ENCODE results near the gene DYSF. TPM values are rescaled to one million over a fixed set of nuclear protein-coding genes. Genes with fewer than 3 reads are reported as not detected.

The DYSF gene
- total RNA-seq, 4 donors from 2014 or later, result 4.2 to 26.6 (median 16.2) TPM

DNA sequence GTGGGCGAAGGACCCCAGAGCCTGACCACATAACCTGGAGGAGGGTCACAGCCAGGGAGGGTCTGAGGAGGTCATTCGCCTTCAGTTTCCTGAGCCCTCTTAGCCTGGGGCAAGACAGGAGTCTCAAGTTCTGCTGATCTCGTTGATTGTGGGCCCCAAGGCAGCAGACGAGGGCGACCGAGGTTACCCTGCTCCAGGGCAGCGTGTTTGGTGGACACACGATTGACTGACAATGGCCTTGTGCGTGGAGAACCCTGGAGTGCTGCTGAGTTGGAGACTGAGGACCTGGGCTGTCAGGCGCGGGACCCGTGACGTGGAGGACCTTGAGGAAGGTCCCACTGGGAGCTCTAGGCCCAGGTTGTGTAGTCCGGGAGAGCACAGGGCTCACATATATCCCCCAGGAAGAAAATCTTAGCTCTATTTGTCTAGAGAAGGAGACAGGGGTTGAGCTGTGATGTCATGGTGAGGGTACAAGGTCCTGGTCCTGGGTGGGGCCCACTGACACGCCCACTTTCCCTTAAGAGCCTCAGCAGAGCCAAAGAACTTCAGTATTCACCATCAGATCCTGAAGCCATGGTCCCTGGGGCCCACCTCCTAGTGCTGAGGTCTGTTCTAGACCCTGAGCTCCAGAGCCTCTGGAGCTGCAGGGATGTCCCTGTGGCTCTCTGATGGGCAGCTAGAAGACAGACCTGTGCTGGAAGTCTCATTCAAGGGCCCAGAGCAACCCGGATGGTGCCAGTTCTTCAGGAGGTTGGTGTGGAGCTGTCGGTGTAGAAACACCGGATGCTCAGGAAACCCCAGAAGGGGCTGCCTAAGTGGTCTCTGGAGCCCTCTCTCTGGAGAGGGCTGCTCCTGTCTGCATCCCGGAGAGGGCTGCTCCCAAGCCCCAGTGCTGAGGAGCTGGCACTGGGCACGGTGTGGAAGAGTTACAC, 53.1 kb downstream of the DYSF start:
- TF ChIP-seq, protein P1, sequence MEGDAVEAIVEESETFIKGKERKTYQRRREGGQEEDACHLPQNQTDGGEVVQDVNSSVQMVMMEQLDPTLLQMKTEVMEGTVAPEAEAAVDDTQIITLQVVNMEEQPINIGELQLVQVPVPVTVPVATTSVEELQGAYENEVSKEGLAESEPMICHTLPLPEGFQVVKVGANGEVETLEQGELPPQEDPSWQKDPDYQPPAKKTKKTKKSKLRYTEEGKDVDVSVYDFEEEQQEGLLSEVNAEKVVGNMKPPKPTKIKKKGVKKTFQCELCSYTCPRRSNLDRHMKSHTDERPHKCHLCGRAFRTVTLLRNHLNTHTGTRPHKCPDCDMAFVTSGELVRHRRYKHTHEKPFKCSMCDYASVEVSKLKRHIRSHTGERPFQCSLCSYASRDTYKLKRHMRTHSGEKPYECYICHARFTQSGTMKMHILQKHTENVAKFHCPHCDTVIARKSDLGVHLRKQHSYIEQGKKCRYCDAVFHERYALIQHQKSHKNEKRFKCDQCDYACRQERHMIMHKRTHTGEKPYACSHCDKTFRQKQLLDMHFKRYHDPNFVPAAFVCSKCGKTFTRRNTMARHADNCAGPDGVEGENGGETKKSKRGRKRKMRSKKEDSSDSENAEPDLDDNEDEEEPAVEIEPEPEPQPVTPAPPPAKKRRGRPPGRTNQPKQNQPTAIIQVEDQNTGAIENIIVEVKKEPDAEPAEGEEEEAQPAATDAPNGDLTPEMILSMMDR (IDR thresholded peaks at IDR 0.05; ENCODE audit: low read depth), result no peak

DNA sequence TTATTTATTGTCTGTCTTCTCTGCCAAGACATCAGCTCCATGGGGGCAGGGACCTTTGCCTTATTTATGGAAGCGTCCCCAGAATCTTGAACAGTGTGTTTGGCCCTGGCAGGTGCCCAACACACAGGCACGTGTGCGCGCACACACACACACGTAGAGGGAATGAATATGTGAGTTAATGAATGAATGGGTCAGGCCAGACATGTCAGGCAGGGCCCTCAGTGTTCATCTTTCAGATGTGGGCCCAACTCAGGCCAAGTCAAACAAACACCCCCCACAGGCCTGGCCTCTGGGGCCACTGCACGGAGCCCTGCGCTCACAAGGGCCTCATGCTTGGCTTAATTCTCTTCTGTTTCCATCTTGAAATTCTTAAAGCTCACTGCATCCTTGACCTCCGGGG, 54.1 kb downstream of the DYSF start:
- TF ChIP-seq, protein P1 (IDR thresholded peaks at IDR 0.05; ENCODE audit: low read depth), result no peak

DNA sequence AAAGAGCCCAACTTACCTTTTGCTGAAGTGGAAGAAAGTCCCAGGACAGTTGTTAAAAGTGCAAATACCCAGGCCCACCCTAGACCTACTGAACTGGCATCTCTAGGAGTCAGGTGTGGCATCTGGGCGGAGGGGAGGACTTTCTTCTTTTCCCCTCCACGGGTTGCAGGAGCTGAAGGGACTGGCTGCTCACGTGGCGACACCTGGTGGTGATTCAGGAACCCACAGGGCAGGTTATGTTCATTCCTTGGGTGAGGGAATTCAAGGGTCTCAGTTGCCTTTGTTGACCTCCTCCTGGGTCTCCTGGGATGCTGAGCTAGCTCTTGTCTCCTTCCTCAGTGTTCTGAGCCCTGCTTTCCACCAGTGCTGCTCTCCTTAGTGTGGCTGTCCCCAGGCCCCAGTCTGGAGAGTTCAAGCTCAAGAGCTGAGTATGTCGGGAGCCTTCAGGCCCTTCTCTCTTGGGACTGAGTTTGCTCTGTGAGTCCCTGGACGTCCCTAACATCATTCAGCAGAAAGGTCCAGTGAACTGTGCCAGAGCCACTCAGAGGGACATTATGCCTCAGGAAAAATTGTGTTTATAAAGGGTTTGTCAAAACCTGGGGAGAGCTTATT, 56.9 kb downstream of the DYSF start:
- TF ChIP-seq, protein P1 (IDR thresholded peaks at IDR 0.05; ENCODE audit: low read depth), result no peak

DNA sequence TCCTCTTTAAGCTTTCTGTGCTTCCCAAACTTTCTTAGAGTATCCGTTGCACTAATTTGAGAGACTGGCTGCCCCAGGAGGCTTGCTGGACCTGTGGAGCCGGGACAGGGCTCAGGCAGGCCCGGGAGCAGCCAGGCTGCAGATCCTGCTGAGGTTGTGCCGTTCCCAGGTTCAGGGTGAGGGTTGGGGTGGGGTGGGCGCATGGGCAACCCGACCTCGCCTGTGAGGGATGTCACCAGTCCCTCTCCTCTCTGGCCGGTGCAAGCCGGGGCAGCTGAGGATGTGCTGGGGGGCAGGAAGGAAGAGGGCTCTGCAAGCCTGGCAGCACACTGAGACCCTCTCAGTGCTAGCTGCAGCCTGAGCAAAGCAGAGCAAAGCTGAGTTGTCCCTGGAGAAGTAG, 57.6 kb downstream of the DYSF start:
- TF ChIP-seq, protein P1 (IDR thresholded peaks at IDR 0.05; ENCODE audit: low read depth), result no peak

DNA sequence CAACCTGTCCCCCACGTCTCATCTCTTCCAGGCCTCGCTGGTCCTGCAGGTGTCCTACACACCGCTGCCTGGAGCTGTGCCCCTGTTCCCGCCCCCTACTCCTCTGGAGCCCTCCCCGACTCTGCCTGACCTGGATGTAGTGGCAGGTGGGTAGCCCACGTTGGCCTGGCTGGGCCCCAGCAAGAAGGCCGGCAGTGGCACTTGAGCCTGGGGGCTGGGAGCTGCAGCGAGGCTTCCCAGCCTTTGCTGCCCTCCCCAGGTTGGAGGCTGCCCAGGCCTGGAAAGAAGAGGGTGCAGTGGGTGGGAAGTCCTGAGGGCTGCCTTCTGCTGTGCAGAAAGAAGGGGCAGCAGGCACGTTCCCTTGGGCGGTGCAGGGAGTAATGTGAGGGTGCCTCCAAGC, 58.4 kb downstream of the DYSF start:
- TF ChIP-seq, protein P1 (IDR thresholded peaks at IDR 0.05; ENCODE audit: low read depth), result no peak

DNA sequence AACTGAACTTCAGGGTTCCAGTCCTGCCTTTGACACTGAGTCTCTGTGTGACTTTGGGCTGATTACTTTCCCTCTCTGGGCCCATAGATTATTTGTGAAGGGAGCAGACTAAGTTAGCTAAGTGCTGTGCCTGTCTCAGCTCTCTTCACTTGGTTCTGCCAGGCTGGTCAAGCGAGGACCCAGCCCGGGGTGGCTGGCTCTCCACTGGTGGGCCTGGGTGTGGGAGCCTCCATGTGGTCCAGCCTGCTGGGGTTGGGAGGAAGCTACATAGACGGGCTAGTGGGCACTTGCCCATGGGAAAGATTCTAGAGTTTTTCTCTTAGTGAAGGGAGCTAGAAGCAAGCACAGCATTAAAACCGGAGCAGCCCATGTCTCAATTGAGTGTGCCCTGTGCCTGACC, 59.0 kb downstream of the DYSF start:
- TF ChIP-seq, protein P1 (IDR thresholded peaks at IDR 0.05; ENCODE audit: low read depth), result no peak

DNA sequence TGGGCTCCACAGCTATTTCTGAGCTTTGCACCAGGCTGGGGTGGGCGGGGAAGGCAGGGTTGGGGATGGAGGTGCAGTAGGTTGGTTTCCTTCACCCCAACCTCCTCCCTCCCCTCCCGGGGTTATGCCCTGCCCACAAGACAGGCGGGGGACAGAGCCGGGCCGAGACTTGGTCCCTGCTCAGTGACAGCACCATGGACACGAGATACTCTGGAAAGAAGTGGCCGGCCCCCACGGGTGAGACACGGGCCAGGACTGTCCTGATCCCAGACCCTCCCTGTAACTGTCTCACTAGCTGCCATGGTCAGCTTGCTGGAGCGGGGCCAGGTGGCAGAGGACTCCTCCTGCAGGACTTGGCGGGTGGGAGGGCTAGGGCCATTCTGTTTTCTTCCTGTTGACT, 59.7 kb downstream of the DYSF start:
- TF ChIP-seq, protein P1 (IDR thresholded peaks at IDR 0.05; ENCODE audit: low read depth), result no peak

All from subcutaneous adipose tissue (tissue), 4 donors.